Stimulated activated CD4-positive, alpha-beta T cell treated with anti-CD3 and anti-CD28 coated beads, Interleukin-15, amount 100 ng/mL, for 24 hours (primary cell): ENCODE results near the gene KCNMA1.
"Not testable (repeated sequence)": the region's sequence is repeated elsewhere in the genome, so short reads cannot be mapped to it uniquely, and the experiment has no call there.

ENCODE experiments used
- DNase-seq: peaks from one replicate; pipeline ENCODE4 v3.0.0-alpha.2; 2020

KCNMA1 gene

DNA sequence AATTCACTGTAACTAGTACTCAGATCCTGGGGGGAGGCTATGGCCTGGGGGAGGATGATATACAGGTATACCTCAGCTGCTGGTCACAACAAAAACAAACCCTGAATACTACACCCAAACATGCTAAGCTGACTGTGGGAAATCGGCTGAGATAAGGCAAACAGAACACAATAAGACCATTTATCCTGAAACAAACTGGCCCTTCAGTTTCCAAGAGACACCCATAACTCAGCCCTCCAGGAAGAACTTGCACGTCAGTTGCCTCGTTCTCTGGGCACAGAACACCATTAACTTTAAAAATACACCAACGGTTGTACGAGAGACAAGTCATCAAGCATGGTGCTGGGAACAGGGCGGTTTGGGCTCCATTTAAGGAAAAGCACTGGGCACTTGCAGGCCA lies 24.1 kb upstream of the KCNMA1 start:
- DNase-seq: no peak

DNA sequence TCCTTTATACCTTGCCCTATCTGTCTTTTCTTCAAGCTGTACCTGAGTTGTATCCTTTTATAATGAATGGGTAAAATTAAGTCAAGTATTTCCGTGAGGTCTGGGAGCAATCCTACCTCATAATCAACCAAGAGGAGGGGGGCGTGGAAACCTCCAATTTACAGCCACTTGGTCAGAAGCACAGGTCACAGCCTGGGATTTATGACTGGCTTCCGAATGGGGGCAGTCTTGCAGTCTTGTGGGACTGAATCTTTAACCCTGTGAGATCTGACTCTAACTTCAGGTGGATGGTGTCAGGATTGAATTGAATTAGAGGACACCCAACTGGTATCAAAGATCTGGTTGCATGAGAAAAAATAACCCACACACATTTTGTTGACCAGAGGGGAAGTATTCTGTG lies 23.5 kb upstream of the KCNMA1 start:
- no peak for DNase-seq

DNA sequence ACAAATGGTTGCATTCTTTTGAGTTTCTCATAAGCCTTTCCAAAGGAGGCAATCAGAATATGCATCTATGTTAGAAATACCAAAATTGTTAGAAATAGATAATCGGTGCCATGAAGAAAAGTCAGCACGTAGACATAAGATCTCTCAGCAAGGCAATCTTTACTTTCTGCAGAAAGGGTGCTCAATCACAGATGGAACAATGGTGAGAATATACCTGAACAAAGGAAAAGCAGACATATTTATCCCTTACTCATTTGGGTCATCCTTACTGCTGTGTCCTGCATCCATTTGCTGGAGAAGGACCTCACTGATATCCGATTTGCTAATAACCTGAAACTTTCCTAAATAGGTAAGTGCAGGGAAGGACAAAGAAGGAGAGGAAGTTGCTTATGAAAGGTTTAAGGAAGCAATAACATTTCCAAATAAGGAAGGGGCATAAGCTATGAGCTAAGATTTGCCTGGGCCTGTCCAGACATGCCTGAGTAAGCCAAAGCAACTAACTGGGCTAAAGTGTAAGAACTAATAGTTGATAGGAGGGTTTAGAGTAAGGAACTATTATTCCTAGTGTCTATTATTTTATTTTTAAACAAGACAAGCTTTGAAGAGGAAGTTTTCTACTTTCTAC lies 21.6 kb upstream of the KCNMA1 start:
- not testable (repeated sequence) for DNase-seq

DNA sequence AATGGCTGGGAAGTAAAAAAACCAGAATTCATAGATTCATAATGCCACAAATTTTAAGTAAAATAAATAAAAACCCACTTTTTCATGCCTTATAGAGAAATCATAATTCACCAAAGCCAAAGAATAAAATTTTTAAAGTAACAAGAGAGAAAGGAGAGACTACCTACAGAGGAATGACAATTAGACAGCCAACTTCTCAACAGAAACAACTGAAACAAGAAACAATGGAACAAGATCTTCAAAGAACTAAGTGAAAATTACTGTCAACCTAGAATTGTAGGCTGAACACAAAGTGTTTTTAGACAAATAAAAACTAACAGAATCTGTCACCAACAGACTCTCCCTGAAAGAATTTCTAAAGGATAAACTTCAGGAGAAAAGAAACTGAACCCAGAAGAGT lies 15.6 kb upstream of the KCNMA1 start:
- DNase-seq: no peak

DNA sequence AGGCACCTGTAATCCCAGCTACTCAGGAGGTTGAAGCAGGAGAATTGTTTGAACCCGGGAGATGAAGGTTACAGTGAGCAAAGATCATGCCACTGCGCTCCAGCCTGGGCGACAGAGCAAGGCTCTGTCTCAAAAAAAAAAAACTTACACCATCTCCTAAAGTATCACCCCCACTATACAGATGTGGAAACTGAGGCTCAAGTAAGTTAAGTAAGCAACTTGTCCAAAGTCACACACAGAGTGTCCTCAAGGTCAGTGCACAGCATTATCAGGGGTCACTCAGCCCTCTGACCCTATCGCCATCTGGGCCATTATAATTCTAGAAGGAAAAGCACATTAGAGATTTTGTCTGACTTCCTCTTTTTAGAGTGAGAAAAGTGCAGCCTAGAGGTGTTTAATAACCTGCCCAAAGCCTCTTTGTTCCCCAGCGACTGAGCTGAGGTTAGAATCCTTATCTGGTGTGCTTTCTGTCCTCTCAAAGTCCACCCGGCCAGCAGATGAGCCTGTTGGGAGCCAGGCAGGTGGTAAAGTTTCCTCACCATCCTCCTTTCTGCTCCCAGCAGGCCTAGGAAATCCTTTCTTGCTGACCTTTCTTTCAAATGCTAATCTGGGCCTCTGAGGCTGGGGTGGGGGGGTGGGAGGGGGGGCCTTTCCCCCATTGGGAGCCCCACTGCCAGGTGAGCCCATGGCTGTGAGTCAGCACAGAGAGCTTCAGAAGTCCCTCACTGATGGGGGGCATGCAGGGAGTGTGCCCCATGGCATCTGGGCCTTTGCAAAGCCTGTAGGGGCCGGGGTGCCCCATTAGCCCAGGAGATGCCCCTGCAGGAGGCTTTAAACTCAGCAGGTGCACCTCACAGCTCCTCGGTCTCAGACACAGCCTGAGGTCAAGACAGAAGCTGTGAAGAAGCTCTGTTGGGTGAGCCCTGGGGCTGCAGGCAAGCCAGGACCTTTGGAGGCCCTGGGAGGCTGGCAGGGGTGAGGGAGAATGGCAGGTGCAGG lies 12.0 kb upstream of the KCNMA1 start:
- DNase-seq: no peak

DNA sequence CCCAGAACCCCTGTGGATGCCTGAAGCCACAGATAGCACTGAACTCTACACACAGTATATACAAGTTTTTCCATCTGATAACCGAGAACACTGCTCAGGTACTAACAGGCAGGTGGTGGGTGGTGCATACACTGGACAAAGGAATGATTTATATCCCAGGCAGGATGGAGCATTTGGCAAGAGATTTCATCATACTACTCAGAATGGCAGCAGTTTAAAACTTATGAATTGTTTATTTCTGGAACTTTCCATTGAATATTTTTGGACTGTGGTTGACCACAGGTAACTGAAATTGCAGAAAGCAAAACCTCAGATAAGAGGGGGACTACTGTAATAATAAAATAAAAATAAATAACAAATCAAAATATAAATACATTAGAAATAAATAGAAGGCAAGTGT lies 10.9 kb upstream of the KCNMA1 start:
- no peak for DNase-seq

DNA sequence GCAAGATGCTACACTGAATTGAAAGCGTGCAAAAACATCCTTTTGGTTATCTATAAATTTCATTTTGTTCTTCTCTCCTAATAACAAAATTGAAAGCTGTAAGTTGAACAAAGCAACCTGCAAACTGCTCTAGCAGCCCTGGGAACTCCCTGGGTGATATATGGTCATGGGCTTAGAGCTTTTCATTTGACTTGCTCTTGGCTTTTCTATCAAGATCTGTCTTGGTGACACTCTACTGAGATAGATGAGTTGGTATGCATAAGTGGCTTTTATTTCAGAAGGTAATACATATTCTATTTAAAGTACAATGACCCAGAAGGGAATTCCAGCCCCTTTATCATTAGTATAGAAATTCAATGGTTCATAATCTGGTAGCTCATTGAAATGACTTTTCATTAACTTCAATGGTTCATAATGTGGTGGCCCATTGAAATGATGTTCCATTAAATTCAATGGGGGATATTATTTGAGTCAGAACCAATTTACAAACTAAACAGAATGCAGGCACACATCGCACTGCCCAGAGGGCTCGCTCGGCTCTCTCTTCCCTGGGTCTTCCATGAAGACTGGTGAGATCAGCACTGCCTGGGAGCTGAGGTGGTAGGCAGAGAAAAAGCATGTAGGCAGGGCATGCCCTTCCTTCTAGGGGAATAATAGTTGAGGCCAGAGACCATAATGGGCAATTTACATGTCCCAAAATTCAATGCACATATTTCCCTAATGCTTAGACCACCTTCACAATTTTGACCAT lies 10.1 kb upstream of the KCNMA1 start:
- no peak for DNase-seq

DNA sequence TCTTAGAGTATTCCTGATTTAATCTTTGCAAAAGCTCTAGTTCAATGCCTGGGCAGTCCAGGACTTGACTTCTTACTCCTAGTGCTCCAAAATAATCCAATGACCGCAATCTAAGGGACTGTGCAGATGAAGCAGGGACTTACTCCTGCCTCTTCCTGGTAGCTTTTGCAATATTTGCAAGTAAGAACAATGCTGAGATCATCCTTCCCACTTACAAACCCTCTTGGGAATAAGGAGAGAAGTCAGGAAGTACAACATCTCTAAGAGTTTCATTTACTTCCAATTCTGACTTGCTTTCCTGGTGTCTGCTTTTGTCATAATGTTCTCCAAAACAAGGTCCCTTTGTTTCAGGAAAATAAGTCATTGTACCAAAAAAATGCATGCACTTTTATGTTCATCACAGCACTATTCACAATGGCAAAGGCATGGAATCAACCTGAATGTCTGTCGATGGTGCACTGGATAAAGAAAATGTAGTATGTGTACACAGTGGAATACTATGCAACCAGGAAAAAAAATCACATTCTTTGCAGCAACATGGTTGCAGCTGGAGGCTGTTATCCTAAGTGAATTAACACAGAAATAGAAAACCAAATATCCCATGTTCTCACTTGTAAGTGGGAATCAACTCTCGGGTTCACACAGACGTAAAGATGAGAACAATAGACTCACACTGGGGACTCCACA lies 7.1 kb upstream of the KCNMA1 start:
- DNase-seq: no peak

DNA sequence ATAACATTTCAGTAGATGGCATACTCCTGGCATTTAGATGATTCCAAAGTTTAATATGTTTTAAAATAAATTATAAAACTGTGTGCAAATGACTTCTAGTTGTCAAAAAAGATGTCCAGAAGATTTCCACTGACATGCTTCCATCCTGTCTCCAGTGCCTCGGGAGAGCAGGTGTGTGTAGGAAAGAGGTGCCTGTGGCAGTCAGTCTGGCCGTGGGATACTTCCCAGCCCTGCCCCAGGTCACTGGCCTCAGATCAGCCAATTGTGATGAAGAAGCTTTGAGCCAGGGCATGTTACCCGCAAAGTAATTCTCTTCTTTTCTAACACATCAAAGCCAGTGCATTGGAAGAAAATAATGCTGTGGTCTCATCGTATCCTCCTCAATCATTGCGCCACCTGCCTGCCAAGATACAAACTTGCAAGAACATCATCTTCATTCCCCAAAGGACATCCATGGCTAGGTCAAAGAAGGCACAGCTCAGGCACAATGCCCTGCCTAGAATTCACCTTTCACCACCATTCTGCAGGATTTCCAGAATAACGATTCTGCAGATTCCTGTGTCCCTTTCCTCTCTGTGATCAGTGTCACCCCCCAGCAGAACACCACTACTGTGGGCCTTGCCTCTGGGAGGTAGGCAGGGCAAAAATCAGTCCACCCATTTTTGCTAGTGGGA lies 6.3 kb upstream of the KCNMA1 start:
- peak; percentile 26 for DNase-seq

DNA sequence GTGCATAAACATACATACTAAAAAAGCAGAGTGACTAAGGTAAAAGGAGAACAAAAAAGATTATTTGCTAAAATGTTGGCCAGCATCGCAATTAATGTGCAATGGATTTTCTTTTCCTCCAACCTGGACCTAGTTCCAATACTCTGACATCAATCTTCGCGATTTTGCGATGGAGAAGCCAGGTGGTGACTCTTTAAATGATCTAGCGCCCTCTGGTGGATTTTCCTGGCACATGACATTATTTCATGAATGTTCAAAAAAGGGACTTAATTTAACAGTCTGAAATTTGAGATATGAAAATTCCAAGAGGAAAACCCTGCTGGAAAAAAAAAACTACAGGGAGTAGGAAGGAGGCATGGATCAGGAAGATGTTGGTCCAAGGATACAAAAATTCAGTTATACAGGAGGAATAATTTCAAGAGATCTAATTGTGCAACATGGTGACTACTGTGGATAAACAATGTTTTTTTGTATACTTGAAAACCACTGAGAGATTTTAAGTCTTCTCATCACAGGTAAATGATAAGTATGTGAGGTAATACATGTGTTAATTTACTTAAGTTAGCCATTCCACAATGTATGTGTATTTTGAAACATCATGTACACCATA lies 4.3 kb upstream of the KCNMA1 start:
- peak; percentile 62 for DNase-seq

DNA sequence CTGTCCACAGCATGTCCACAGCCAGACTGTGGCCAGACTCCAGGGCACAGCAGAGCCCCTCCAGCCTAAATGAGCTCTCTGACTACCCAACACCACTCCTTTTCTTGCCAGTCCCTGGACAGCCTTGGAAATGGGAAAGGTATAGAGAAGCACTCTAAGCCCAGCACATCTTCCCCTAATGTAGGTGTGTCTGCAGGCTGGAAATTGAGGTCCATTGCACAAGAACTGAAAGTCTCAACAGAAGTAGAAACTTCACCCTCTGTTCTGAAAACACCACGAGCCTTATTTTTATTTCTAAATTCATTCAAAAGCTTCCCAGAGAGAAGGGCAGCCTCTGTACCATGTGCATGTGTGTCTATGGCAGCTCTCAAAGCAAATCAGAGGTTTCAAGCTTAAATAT lies 3.7 kb upstream of the KCNMA1 start:
- no peak for DNase-seq

DNA sequence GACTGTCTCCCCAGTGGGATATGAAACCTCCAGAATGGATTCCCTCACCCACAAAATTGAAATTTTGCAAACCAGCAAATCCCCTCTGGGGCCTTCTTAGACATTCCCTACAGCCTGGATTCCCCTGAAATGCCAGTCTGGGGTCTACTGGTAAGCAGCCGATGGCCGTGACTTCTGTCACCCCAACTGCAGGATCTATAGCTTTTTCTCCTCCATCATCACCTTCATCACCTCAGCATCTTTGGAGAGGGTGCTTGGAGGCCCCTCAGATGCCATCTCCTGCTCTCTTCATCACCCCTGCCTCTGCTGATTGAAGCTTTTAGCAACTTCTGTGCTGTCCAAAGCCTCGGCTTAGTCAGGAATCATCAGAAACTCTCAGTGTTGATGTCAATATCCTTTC lies 2.6 kb upstream of the KCNMA1 start:
- DNase-seq: no peak

DNA sequence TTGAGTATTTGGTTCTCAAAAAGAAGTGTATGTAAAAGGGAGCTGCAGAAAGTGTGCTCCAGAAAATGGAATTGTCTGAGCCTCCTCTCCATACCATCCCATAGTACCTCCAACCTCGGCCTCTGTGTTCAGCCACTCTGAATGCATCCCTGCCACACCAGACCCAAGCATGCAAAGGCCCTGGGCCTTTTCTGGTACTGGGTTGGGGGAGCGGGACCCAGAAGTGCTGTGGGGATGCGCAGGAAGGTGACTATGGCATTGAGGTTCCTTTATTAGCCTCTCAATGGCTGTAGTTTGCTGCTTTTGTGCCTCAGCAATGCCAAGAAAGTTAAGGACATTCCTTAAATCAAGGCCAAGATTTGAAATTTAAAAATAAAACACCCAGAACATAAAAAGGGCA lies 2.1 kb upstream of the KCNMA1 start:
- no peak for DNase-seq

DNA sequence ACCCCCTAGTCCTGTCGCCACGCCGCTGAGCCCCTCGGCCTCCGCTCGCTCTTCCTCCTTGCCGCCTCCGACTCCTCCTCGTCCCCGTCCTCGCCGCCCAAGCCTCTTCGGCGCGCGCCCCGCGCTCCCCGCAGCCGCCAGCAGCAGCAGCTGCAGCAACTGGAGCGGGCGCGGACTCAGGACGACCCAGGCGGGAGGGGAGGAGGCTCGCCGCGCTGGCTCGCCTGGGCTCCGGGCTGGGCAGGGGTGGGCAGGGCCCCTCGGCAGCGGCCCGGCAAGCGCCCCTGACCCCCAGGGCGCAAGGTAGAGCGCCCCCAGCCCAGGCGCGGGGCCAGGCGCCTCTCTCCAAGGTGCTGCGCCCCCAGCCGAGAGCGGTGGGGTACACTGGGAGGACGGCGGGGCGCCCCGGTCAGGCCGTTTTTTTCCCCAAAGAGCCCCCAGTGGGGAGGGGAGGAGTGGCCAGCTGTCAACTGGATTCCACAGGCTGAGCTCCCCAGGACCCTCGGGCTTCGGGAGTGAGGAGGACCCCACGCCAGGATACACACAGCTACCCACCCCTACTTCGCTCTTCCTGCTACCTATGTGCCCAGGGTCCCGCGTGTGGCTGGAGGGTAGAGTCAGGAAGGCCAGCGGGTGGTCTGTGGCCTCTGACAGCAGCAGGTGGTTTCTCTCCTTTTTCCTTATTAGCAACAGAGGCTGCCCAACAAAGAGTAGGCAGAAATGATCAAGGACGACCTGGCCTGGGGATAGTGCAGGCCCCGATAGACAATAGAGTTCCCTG lies 903 bp upstream of the KCNMA1 start:
- peak; percentile 10 for DNase-seq

DNA sequence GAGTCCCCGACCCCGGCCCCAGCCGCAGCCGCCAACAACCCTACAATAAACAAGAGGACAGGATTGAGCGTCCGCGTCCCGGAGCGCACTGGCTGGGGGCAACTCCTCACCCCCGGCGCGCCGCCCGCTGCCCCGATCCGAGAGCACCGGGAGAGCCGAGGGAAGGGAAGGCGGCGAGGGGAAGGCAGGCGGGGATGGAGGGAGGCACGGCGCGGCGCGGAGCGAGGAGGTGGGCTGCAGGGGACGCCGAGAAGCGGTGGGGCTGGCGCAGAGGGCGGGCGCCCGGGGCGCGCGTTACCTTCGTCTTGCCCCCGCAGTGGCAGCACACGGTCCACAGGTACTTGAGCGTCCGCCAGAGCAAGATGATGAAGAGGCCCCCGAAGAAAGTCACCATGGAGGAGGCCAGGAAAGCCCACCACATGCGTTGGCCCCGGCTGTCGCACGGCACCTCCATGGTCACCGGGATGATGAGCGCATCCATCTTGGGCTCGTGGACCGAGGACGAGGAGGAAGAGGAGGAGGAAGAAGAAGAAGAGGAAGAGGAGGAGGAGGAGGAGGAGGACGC lies 559 bp downstream of the KCNMA1 start:
- DNase-seq: peak; percentile 5

DNA sequence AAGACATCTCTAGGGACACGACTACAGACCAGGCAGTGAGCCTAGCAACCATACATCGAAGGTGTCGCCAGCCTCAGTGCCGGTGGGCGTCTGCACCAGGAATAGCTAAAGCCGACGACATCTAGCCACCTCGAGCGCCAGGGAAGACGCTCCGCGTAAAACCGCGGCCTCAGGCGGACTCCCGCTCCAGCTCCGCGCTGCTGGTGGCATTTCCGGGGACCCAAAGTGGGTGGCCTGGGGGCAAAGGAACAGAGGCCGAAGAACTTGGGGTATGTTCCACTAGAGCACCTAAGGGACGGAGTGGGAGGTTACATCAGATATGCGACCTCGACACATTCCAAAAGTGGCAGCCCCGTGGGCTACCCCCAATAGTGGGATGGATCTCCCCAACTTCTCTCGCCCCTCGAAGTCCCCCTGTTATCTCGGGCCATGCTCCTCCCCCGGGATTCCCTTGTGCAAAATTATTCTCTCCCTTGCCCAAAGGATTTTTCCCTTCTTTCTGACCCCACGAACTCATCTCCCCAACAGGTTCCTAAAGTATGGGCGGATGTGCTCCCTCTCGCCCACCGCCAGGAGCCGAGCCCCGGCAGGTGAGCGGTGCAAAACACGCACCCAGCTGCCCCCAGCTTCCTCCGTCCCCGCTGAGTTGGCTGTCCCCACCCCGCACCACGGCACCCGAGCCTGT lies 1.2 kb downstream of the KCNMA1 start:
- no peak for DNase-seq

DNA sequence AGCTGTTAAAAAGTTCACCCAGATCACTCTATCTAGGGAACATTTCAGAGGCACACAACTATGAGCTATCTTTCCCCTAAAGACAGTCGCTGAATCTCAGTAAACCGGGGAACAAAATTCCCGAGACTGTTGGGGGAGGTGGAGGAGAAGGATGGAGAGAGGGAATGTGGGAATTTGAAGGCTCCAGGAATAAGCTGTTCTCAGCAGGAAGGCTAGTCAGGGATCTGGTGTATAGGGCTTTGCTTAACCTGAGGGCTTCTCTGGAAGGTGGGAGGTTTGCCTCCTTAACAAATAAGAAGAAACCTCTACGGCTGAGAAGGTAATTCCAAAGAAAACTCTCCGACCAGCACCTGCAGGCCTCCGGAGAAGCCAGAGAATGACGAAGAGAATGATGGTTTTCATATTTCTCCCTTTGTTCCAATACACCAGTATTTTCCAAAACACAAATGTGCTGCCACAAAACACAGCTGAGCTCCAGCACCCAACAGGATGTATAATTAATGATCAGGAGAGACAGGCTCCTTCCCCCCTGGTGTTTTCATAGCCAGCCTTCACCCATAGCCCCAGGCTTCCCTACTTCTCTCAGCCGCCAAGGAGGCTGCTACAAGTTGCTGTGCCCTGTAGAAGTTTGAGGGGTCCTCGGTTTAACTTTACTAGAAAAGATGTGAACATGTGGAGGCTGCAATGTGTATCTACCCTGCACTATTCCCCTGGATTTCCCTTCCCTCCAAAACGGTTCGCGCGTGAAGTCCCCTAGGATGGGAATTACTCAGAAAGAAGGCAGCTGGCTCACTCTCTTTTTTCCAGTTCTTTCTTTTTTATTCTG lies 2.0 kb downstream of the KCNMA1 start:
- DNase-seq: no peak

DNA sequence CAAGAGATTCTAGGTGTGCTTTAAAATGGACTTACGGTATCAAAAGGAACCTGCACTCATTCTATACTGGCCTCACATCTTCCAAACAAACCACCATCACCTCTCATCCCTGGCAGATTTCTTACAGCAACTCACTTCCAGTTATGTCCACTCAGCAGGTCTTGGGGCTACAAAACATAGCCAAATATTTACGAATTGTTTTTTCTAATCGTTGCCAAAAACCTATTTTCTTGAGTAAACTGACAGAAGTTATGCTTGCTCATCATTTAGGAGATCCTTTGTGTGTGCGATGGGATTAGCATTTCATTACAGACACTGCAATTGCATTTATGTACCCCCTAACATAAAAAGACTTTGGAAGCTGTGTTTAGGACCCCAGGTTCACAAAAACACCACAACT lies 2.7 kb downstream of the KCNMA1 start:
- no peak for DNase-seq

DNA sequence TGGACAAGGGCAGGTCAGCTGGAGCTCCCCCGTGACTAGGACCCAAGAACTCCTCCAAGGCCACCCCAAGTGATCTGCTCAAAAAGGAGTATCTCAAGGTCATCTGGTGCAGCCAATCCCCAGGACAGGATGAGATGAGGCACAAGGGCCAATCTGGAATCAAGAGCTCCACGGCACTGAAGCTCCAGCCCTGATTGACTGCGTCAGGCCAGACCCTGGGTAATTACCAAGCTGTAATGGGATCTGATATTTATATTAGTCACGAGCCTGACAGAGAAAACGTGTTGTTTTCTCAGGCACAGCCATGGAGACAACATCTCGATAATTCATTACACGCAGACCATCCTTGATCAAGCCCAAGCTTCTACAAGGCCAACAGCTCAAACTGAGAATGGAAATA lies 4.2 kb downstream of the KCNMA1 start:
- no peak for DNase-seq
